HT1080 (cell line): ENCODE measurements around the gene CACHD1. TPM values are rescaled to one million over a fixed set of nuclear protein-coding genes. Genes with fewer than 3 reads are reported as not detected.

ENCODE experiments used
- DNase-seq: peaks from one replicate; pipeline ENCODE4 v3.0.0-alpha.2; 2015; ENCODE audit warnings: low read depth
- total RNA-seq: library from RNA; depleted of rRNA; stranded (reverse); fragments of >200 nt; shearing (Covaris generic); gene quantifications from 2 replicates; pipeline ENCODE4 v1.2.3, GENCODE V29; 2014

CACHD1 gene
- total RNA-seq, 1 experiment from 2014 or later, result 6.0 TPM

- DNase-seq, result no peak
Measured at GRCh38 chr1:64519901-64520300, 50.0 kb downstream of the CACHD1 start.

GRCh38 chr1:64522740-64523139 lies 52.8 kb downstream of the CACHD1 start:
- no peak for DNase-seq

- DNase-seq, result no peak
Measured at GRCh38 chr1:64523413-64524337, 53.7 kb downstream of the CACHD1 start.

GRCh38 chr1:64524614-64525013 lies 54.7 kb downstream of the CACHD1 start:
- DNase-seq, result no peak

GRCh38 chr1:64525116-64525686 lies 55.3 kb downstream of the CACHD1 start:
- no peak for DNase-seq

- DNase-seq, result no peak
Measured at GRCh38 chr1:64526312-64526711, 56.4 kb downstream of the CACHD1 start.

- DNase-seq, result no peak
Measured at GRCh38 chr1:64527165-64527564, 57.2 kb downstream of the CACHD1 start.

- DNase-seq, result no peak
Measured at GRCh38 chr1:64527786-64528185, 57.9 kb downstream of the CACHD1 start.

- no peak for DNase-seq
Measured at GRCh38 chr1:64530969-64531692, 61.2 kb downstream of the CACHD1 start.

- peak; percentile 30 for DNase-seq
Measured at GRCh38 chr1:64532646-64533045, 62.7 kb downstream of the CACHD1 start.

GRCh38 chr1:64535938-64536835 lies 66.3 kb downstream of the CACHD1 start:
- DNase-seq, result no peak

- DNase-seq, result no peak
Measured at GRCh38 chr1:64536836-64537490, 67.0 kb downstream of the CACHD1 start.

GRCh38 chr1:64537942-64538341 lies 68.0 kb downstream of the CACHD1 start:
- no peak for DNase-seq

- no peak for DNase-seq
Measured at GRCh38 chr1:64538389-64538788, 68.5 kb downstream of the CACHD1 start.

- DNase-seq, result no peak
Measured at GRCh38 chr1:64539289-64539688, 69.4 kb downstream of the CACHD1 start.

- DNase-seq, result no peak
Measured at GRCh38 chr1:64539781-64540218, 69.9 kb downstream of the CACHD1 start.

- no peak for DNase-seq
Measured at GRCh38 chr1:64540265-64540791, 70.4 kb downstream of the CACHD1 start.

GRCh38 chr1:64542118-64542517 lies 72.2 kb downstream of the CACHD1 start:
- no peak for DNase-seq

- peak; percentile 12 for DNase-seq
Measured at GRCh38 chr1:64543831-64544230, 73.9 kb downstream of the CACHD1 start.
